ENCODE results near the gene MRE11.
A peak's percentile ranks its signal among the peaks of the same experiment; 100 is the strongest.
"Not testable (repeated sequence)": the region's sequence is repeated elsewhere in the genome, so short reads cannot be mapped to it uniquely, and the experiment has no call there.

The MRE11 gene

GRCh38 chr11:94418123-94418765, 75.4 kb downstream of the MRE11 start:
- DNase-seq = no peak

- DNase-seq = no peak
Measured at GRCh38 chr11:94417386-94417987, 76.2 kb downstream of the MRE11 start.

GRCh38 chr11:94405062-94405833, 88.4 kb downstream of the MRE11 start:
- DNase-seq = no peak

GRCh38 chr11:94402355-94402754, 91.3 kb downstream of the MRE11 start:
- no peak for DNase-seq

- no peak for DNase-seq
Measured at GRCh38 chr11:94401773-94402265, 91.8 kb downstream of the MRE11 start.

- DNase-seq = no peak
Measured at GRCh38 chr11:94400839-94401772, 92.5 kb downstream of the MRE11 start, which contains the start of gene GPR83. Gene GPR83 (minus strand): TSS chr11:94401419. CDS start chr11:94401247, 172 bp downstream.

- DNase-seq = no peak
Measured at GRCh38 chr11:94400457-94400838, 93.2 kb downstream of the MRE11 start.

- DNase-seq = no peak
Measured at GRCh38 chr11:94400050-94400449, 93.6 kb downstream of the MRE11 start.

- DNase-seq = no peak
Measured at GRCh38 chr11:94398101-94398500, 95.5 kb downstream of the MRE11 start.

GRCh38 chr11:94396282-94396681, 97.4 kb downstream of the MRE11 start:
- no peak for DNase-seq

GRCh38 chr11:94391937-94392336, 101.7 kb downstream of the MRE11 start:
- DNase-seq = not testable (repeated sequence)

- DNase-seq = no peak
Measured at GRCh38 chr11:94379613-94380012, 114.0 kb downstream of the MRE11 start.

- DNase-seq = peak; percentile 68
Measured at GRCh38 chr11:94376841-94377240, 116.8 kb downstream of the MRE11 start.

- DNase-seq = not testable (repeated sequence)
Measured at GRCh38 chr11:94370576-94370975, 123.1 kb downstream of the MRE11 start.
